GM19025 (cell line): ENCODE measurements around the gene CCDC102B.
A peak's percentile ranks its signal among the peaks of the same experiment; 100 is the strongest.
"Not testable (repeated sequence)": the region's sequence is repeated elsewhere in the genome, so short reads cannot be mapped to it uniquely, and the experiment has no call there.

Experiments
- ATAC-seq: cut with Tn5 transposase; IDR thresholded peaks from one replicate; pipeline ENCODE4 v1.9.1; 2021; ENCODE audit warnings: mild to moderate bottlenecking, low read depth, moderate library complexity; ENCODE audit not compliant: unreplicated experiment

The CCDC102B gene

GRCh38 chr18:68893354-68893753 is 95.5 kb downstream of the CCDC102B start:
- ATAC-seq: no peak

DNA sequence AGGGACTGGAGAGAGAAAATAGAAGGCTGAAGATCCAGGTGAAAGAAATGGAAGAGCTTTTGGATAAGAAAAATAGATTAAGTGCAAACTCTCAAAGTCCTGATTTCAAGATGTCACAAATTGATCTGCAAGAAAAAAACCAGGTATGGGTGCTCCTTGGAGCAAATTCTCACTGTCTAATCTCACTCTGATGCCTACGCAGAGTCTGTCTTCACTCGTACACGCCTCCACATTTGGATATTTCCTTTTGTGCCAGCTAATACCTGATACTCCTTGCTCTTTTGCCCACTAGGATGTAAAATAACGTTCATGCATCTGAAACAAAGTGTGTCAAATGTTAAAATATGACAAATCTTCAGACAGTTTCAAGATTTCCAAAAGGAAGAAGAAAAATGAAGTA is 99.4 kb downstream of the CCDC102B start:
- ATAC-seq: no peak

DNA sequence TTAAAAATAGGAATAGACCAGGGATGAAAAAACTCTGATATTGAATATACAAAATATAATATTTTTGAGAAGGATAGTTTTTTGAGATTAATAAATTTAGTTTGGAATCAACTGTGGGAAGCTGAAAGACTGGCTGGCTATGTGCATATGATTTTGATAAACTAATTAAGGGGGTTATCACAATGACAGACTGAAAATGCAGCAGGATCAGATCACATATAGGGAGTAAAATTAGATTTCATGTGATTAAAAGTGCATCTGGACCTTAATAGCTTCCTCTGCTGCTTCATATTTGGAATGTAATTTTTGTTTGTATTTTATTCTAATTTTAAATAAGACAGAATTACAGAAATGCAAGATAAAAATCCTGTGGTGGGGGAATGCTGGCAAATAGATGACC is 111.7 kb downstream of the CCDC102B start:
- no peak for ATAC-seq

- ATAC-seq: no peak
Measured at GRCh38 chr18:68915061-68915460, 117.2 kb downstream of the CCDC102B start.

GRCh38 chr18:68916734-68917133 is 118.9 kb downstream of the CCDC102B start:
- no peak for ATAC-seq

DNA sequence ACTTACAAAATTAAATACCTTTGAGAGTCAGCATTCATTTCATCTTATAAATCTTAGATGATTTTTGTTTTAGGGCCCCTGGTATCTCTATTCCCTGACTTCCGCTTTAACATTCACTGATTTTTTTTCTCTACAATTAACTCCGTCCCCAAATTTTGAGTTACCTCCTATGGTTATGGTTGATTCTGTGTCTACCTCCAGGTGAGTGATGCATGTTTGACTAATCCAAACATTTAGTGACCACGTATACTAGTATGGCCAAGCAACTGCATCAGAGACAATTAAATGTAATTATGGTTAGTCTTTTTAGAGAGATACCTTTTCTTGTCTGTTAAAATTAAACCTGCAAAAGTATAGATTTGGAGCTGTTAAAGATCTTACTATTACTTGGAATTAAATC is 120.3 kb downstream of the CCDC102B start:
- ATAC-seq: no peak

DNA sequence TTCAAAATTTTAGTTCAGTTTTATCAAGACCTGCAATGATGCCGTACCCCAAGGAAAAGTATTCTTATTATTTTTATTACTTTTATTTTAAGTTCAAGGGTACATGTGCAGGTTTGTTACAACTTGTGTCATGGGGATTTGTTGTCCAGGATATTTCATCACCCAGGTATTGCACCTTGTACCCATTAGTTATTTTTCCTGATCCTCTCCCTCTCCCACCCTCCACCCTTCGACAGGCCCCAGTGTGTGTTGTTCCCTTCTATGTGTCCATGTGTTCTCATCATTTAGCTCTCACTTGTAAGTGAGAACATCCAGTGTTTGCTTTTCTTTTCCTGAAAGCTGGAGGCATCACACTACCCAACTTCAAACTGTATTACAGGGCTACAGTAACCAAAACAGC is 122.0 kb downstream of the CCDC102B start:
- no peak for ATAC-seq

- ATAC-seq: no peak
Measured at GRCh38 chr18:68922392-68922791, 124.5 kb downstream of the CCDC102B start.

DNA sequence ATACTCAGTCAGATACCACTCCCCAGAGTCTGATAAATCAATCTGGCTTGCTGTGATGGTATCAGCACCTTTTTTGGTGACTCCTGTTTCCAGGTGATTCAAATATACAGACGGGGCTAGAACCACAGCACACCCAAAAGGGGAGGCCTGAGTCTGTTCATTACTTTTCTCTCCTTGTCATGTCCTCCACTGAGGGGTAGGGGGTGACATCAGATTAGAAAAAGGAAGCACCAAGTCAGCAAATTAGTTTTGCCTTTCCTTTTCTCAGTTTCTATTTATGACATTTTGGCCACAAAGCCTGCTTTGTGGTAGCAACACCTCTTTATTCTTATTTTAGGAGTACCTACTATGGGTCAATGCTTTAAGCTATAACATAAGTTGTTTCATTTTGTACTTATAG is 127.4 kb downstream of the CCDC102B start:
- ATAC-seq: peak; percentile 76

GRCh38 chr18:68928762-68929675 is 131.1 kb downstream of the CCDC102B start:
- no peak for ATAC-seq

- no peak for ATAC-seq
Measured at GRCh38 chr18:68935686-68936085, 137.8 kb downstream of the CCDC102B start.

- no peak for ATAC-seq
Measured at GRCh38 chr18:68937029-68937599, 139.2 kb downstream of the CCDC102B start.

DNA sequence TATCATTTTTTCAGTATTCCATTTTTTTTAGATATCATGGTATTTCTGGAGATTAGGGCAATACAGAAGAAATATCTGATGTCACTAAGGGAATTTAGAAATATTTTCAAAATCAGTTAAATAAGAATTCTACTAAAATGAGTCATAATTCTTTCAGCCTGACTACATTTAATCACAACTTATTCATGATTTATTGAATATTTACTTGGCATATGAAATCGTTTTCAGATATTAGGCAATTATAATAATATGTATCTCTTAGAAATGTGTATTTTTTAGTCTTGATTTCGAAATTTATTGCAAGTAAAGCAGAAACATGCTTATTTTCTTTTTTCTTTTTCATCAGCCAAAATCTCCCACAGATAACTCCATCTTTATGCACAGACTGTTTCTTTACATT is 142.2 kb downstream of the CCDC102B start:
- no peak for ATAC-seq

DNA sequence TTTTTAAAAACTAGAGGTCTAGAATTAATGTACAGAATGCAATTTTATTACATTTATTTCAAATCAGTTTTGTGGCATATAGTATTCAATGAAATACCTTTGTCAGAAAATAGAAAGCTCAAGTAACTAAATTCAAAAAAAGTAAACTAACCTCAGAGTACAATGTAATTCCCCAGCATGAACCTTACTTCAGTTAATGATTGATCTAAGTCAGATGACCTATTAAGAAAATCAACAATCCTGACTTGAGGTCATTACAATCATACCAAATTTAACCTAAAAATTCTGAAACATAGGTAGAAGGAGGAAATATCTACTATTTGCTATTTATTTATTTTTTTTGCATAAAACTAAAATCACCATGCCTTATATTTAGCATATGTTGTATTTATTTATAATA is 142.9 kb downstream of the CCDC102B start:
- no peak for ATAC-seq

DNA sequence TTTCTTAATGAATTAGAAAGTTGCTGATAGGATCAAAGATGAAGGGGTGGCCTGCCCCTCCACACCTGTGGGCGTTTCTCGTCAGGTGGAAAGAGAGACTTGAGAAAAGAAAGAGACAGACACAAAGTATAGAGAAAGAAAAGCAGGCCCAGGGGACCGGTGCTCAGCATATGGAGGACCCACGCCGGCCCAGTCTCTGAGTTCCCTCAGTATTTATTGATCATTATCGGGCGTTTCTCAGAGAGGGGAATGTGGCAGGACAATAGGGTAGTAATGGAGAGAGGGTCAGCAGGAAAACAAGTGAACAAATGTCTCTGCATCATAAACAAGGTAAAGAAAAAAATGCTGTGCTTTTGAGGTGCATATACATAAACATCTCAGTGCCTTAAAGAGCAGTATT is 144.3 kb downstream of the CCDC102B start:
- no peak for ATAC-seq

DNA sequence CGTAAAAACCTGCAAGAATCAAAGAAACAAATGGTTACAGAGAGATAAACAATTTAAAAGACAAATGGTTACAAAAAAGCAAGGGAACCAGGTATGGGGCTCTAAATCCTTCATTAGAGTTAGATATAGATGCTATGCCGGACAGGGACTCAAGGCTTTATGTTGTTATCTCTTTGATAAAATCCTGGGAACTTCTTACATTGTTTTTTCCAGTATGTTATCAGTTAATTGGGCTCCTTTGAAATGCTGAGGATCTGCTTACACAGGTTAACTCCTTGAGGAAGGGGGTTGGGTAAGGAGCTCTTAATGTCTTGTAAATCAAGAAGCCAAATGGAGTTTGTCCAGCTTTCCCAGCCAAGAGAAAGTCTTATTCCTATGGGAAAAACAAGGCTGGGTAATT is 146.0 kb downstream of the CCDC102B start:
- ATAC-seq: not testable (repeated sequence)

DNA sequence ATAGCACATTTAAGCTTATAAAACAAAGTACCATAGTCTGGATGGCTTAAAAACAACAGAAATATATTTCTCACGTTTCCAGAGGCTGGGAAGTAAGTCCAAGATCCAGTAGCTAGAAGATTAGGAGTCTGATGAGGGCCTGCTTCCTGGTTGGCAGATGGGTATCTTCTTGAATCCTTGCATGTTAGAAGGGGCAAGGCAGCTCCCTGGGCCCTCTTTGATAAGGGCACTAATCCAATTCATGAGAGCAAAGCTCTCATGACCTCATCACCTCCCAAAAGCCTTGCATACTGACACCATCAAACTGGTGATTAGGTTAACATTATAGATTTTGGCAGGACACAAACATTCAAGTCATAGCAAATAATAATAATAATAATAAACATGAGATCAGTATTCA is 146.4 kb downstream of the CCDC102B start:
- no peak for ATAC-seq

GRCh38 chr18:68944826-68945225 is 146.9 kb downstream of the CCDC102B start:
- ATAC-seq: no peak

GRCh38 chr18:68948622-68949021 is 150.7 kb downstream of the CCDC102B start:
- no peak for ATAC-seq

DNA sequence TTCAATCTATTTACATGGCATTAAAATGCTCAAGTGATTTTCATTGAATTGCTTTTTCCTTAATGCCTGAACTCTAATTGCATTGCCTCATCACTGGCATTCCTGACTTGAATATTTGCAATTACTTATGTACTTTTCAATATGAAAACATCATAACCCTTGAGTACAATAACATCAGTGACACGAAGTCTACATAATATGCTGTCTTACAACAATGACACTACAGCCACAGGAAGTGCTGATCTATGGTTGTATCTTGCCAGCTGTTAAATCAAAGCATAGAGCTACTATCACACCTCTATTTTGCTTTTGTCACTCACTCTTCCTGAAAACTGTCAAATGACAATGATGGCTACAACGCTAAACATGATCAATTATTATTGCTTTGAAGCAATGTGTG is 156.9 kb downstream of the CCDC102B start:
- no peak for ATAC-seq

DNA sequence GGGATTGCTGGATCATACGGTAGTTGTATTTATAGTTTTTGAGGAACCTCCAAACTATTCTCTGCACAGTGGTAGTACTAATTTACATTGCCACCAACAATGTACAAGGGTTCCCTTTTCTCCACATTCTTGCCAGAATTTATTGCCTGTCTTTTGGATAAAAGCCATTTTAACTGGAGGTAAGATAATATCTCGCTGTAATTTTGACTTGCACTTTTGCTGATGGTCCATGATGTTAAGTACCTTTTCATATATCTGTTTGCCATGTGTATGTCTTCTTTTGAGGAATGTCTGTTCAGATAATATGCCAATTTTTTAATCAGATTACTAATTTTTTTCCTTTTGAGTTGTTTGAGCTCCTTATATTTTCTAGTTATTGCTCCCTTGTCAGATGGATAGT is 158.8 kb downstream of the CCDC102B start:
- ATAC-seq: no peak

- no peak for ATAC-seq
Measured at GRCh38 chr18:68960355-68960754, 162.5 kb downstream of the CCDC102B start.
